HCT116 (cell line): ENCODE measurements around the gene OR10Z1.

ENCODE experiments used
- CEBPB ChIP-seq: IDR thresholded peaks from 2 replicates; pipeline ENCODE4 v1.6.1; 2012; ENCODE audit warnings: low read depth
- EZH2 ChIP-seq: fragments of 200-600 bp; sonication (generic); IDR thresholded peaks from 2 replicates; pipeline ENCODE4 v1.6.1; 2017; ENCODE audit warnings: antibody characterized with exemption, mixed run types
- JUND ChIP-seq: IDR thresholded peaks from 2 replicates; pipeline ENCODE4 v1.6.1; 2012
- POLR2A ChIP-seq: IDR thresholded peaks from 2 replicates; pipeline ENCODE4 v1.7.0; 2011; ENCODE audit warnings: borderline replicate concordance; ENCODE audit not compliant: insufficient read depth, insufficient read length; ENCODE audit errors: extremely low read depth
- POLR2AphosphoS5 ChIP-seq: IDR thresholded peaks from 2 replicates; pipeline ENCODE4 v1.6.1; 2011; ENCODE audit warnings: mild to moderate bottlenecking, low read depth, low read length, moderate library complexity
- SRF ChIP-seq: IDR thresholded peaks from 2 replicates; pipeline ENCODE4 v1.6.1; 2012; ENCODE audit warnings: low read depth
- ZFX ChIP-seq: fragments of 450-650 bp; IDR thresholded peaks from 2 replicates; pipeline ENCODE4 v1.6.1; 2017
- TF ChIP-seq, protein P1 (sequence below), 3 experiments: fragments of 200-600 bp in 1 of 3; sonication (generic) in 1 of 3; IDR thresholded peaks in 2 of 3; conservative IDR thresholded peaks in 1 of 3; 2 replicates each; pipeline ENCODE4 v1.5.1; 2012 to 2017; ENCODE audit warnings: low read depth in 2 of 3, low read length in 2 of 3, antibody characterized with exemption in 1 of 3, borderline replicate concordance in 1 of 3, control low read depth in 1 of 3, mild to moderate bottlenecking in 1 of 3, mixed read lengths in 1 of 3, mixed run types in 1 of 3, moderate library complexity in 1 of 3; ENCODE audit not compliant: insufficient read depth in 1 of 3

DNA sequence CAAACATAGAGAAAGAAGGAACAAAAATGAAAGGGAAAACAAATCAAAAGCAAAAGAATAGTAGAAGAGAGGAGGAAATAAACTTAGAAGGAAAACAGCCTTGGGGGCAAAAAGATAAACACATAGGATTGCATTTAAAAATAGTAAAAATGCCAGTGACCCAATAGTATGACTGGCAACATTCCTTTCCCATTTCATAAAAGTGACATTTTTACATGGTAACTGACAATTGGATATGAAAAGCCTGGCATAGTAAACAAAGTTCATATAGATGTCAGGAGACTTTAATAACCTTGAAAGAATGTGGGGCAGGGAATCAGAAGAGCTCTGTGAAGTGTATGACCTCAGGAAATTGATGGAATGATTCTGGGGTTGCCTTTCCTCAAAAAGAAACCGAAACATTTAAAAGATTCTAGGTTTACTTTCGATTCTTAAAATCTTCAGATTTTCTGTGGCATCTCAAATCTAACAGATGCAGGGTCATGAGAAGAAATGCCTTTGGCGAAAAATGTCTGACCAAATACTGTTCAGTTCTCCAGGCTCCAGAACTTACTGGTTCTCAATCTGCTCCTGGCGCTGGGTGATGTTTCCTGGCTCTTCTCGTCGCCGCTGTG is 47.8 kb downstream of the OR10Z1 start:
- TF ChIP-seq, protein P1, sequence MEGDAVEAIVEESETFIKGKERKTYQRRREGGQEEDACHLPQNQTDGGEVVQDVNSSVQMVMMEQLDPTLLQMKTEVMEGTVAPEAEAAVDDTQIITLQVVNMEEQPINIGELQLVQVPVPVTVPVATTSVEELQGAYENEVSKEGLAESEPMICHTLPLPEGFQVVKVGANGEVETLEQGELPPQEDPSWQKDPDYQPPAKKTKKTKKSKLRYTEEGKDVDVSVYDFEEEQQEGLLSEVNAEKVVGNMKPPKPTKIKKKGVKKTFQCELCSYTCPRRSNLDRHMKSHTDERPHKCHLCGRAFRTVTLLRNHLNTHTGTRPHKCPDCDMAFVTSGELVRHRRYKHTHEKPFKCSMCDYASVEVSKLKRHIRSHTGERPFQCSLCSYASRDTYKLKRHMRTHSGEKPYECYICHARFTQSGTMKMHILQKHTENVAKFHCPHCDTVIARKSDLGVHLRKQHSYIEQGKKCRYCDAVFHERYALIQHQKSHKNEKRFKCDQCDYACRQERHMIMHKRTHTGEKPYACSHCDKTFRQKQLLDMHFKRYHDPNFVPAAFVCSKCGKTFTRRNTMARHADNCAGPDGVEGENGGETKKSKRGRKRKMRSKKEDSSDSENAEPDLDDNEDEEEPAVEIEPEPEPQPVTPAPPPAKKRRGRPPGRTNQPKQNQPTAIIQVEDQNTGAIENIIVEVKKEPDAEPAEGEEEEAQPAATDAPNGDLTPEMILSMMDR (IDR thresholded peaks at IDR 0.05 in 2 of 3, conservative IDR thresholded peaks at IDR 0.05 in 1 of 3; ENCODE audit: borderline replicate concordance in 1 of 3, insufficient read depth in 1 of 3, low read depth in 2 of 3, low read length in 2 of 3) = no peak
- TF ChIP-seq POLR2AphosphoS5 (no peak), EZH2 (no peak), POLR2A (no peak), CEBPB (no peak), SRF (no peak), ZFX (no peak), JUND (no peak)
